ENCODE measurements around the gene CCDC57. TPM values are rescaled to one million over a fixed set of nuclear protein-coding genes. Genes with fewer than 3 reads are reported as not detected.

CCDC57 gene
- total RNA-seq, 1 experiment from 2014 or later: 31.0 TPM

DNA sequence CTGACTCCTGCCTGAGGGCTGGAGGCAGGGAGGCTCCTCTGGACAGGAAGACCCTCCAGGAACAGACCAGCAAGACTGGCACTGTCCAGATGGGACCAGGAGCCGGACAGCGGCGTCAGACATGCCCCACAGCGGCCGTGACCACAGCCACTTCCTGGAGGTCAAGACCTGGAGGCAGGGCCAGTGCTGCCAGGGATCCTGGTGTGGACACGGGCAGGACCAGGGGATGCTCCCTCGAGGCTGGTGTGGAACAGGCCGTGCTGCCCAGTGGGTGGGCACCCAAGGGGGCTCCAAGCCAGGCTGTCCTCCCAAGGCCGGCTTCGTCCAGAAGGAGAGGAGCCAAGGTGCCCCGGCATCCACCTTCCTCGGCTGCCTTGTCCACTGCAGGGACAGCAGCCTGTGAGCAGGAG is 4.5 kb upstream of the CCDC57 start:
- no peak overlapping the region for H3K27ac Mint-ChIP-seq (ENCODE audit: unreplicated experiment)
- no peaks in the 10 kb centered on the region for H3K4me1 Mint-ChIP-seq (ENCODE audit: low read depth, unreplicated experiment)
- peaks cover 9% of the 10 kb centered on the region for H3K36me3 Mint-ChIP-seq (ENCODE audit: insufficient read depth, unreplicated experiment)
- Histone ChIP-seq H3K27me3 (replicated peaks; ENCODE audit: control insufficient read depth, insufficient read depth, low read length) (no peaks in the 10 kb centered on the region), H3K4me1 (peaks cover 24% of the 10 kb centered on the region), H3K9me3 (no peaks in the 10 kb centered on the region), H3K36me3 (ENCODE audit: control insufficient read depth, insufficient read depth, low read length) (no peaks in the 10 kb centered on the region), H3K4me3 (ENCODE audit: low read depth, low read length) (no peak overlapping the region)
- CTCF ChIA-PET: no interaction called here
- no TSS peak for BruUV-seq (replicated peaks)
- H3K9me3 Mint-ChIP-seq (ENCODE audit: unreplicated experiment): no peaks in the 10 kb centered on the region
- no peak for DNase-seq
- H3K4me3 Mint-ChIP-seq (ENCODE audit: unreplicated experiment): no peak overlapping the region
- POLR2A ChIA-PET: no interaction called here
- H3K27me3 Mint-ChIP-seq (ENCODE audit: insufficient read depth, unreplicated experiment): no peaks in the 10 kb centered on the region
- intact Hi-C loops (cut with micrococcal nuclease; ENCODE audit: unreplicated experiment): no loop called here
- TF ChIP-seq, protein P1, sequence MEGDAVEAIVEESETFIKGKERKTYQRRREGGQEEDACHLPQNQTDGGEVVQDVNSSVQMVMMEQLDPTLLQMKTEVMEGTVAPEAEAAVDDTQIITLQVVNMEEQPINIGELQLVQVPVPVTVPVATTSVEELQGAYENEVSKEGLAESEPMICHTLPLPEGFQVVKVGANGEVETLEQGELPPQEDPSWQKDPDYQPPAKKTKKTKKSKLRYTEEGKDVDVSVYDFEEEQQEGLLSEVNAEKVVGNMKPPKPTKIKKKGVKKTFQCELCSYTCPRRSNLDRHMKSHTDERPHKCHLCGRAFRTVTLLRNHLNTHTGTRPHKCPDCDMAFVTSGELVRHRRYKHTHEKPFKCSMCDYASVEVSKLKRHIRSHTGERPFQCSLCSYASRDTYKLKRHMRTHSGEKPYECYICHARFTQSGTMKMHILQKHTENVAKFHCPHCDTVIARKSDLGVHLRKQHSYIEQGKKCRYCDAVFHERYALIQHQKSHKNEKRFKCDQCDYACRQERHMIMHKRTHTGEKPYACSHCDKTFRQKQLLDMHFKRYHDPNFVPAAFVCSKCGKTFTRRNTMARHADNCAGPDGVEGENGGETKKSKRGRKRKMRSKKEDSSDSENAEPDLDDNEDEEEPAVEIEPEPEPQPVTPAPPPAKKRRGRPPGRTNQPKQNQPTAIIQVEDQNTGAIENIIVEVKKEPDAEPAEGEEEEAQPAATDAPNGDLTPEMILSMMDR (IDR thresholded peaks at IDR 0.05; ENCODE audit: insufficient read depth in 1 of 2, low read depth in 1 of 2, low read length in 1 of 2, severe bottlenecking in 1 of 2, unreplicated experiment in 1 of 2): no peak

DNA sequence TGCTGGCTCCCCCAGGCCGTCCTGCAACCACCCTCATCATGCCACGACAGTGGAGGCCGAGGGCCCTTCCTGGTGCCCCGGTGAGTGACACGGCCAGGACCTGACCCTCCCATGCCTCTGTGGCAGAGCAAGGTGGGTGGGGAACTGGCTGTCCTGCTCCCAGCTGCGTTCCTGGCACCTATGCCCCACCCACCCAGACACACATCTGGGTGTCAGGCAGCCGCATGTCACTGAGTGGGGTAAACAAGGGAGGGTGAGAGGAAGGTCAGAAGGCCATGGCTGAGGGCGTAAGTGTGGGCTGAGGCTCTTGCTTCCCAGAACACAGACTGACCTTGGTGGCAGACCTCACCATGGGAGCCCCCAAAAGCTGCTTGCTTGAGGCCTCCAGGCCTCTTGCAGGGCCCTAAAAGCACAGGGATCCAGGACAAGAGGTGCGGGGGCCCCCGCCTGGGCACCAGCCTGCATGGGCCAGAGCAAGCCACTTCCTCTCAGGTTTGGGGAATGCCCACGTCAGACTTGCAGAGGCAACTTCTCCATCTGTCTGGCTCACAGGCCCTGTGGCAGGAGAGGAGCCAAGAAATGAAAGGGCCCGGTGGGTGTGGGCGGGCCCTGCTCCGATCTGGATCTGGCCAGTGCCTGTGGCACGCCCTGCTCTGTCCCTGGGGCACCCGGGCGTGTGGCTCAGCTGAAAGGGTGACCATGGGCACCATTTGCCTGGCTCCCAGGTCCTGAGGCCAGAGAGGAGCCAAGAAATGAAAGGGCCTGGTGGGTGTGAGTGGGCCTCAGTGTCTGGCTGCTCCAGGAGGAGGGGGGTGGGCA is 3.9 kb upstream of the CCDC57 start:
- Mint-ChIP-seq H3K36me3 (ENCODE audit: insufficient read depth, unreplicated experiment) (peaks cover 11% of the 10 kb centered on the region), H3K27ac (ENCODE audit: unreplicated experiment) (no peak overlapping the region), H3K4me1 (ENCODE audit: low read depth, unreplicated experiment) (peaks cover 6% of the 10 kb centered on the region), H3K9me3 (ENCODE audit: unreplicated experiment) (no peaks in the 10 kb centered on the region), H3K4me3 (ENCODE audit: unreplicated experiment) (no peak overlapping the region), H3K27me3 (ENCODE audit: insufficient read depth, unreplicated experiment) (no peaks in the 10 kb centered on the region)
- ChIA-PET POLR2A (no interaction called here), CTCF (no interaction called here)
- H3K36me3 ChIP-seq (ENCODE audit: control insufficient read depth, insufficient read depth, low read length): no peaks in the 10 kb centered on the region
- intact Hi-C loops (cut with micrococcal nuclease; ENCODE audit: unreplicated experiment): no loop called here
- DNase-seq: no peak
- TF ChIP-seq, protein P1 (IDR thresholded peaks at IDR 0.05; ENCODE audit: insufficient read depth in 1 of 2, low read depth in 1 of 2, low read length in 1 of 2, severe bottlenecking in 1 of 2, unreplicated experiment in 1 of 2): no peak
- peaks cover 30% of the 10 kb centered on the region for H3K4me1 ChIP-seq
- H3K27me3 ChIP-seq (replicated peaks; ENCODE audit: control insufficient read depth, insufficient read depth, low read length): no peaks in the 10 kb centered on the region
- no peak overlapping the region for H3K4me3 ChIP-seq (ENCODE audit: low read depth, low read length)
- BruUV-seq (replicated peaks): no TSS peak
- no peaks in the 10 kb centered on the region for H3K9me3 ChIP-seq

DNA sequence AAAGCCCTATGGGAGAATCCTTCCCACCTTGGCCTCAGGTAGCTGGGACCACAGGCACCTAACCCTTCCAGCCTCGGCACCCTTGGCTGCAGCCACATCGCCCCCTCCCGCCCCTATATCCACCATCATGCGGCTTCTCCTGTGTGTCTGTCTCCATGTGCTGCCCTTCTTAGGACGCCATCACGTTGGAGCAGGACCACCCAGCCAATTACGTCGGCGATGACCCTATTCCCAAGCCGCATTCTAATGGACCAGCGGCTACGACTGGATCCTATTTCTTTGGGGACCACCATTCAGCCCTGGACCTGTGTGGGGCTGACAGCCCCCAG is 3.3 kb upstream of the CCDC57 start:
- ChIA-PET POLR2A (no interaction called here), CTCF (no interaction called here)
- intact Hi-C loops (cut with micrococcal nuclease; ENCODE audit: unreplicated experiment): no loop called here
- no peaks in the 10 kb centered on the region for H3K9me3 ChIP-seq
- no peaks in the 10 kb centered on the region for H3K27me3 Mint-ChIP-seq (ENCODE audit: insufficient read depth, unreplicated experiment)
- no peak overlapping the region for H3K4me3 Mint-ChIP-seq (ENCODE audit: unreplicated experiment)
- H3K4me3 ChIP-seq (ENCODE audit: low read depth, low read length): no peak overlapping the region
- TF ChIP-seq, protein P1 (IDR thresholded peaks at IDR 0.05; ENCODE audit: insufficient read depth in 1 of 2, low read depth in 1 of 2, low read length in 1 of 2, severe bottlenecking in 1 of 2, unreplicated experiment in 1 of 2): no peak
- no peaks in the 10 kb centered on the region for H3K36me3 ChIP-seq (ENCODE audit: control insufficient read depth, insufficient read depth, low read length)
- peaks cover 7% of the 10 kb centered on the region for H3K4me1 Mint-ChIP-seq (ENCODE audit: low read depth, unreplicated experiment)
- H3K4me1 ChIP-seq: peaks cover 35% of the 10 kb centered on the region
- no peak overlapping the region for H3K27ac Mint-ChIP-seq (ENCODE audit: unreplicated experiment)
- H3K9me3 Mint-ChIP-seq (ENCODE audit: unreplicated experiment): no peaks in the 10 kb centered on the region
- peaks cover 14% of the 10 kb centered on the region for H3K36me3 Mint-ChIP-seq (ENCODE audit: insufficient read depth, unreplicated experiment)
- BruUV-seq (replicated peaks): no TSS peak
- no peak for DNase-seq
- no peaks in the 10 kb centered on the region for H3K27me3 ChIP-seq (replicated peaks; ENCODE audit: control insufficient read depth, insufficient read depth, low read length)
